HCT116 (cell line): Measurements from ENCODE around the gene PARD6G. TPM values are rescaled to one million over a fixed set of nuclear protein-coding genes. Genes with fewer than 3 reads are reported as not detected.

Source experiments
- ATAC-seq: fragments of 200-7000 bp; cut with Tn5 transposase; 2 replicates; pipeline ENCODE4 v1.9.1; 2020; ENCODE audit warnings: mild to moderate bottlenecking, moderate library complexity
- BruUV-seq: library from RNA; stranded (reverse); fragments of 400-500 nt; replicated peaks from 2 replicates; lab custom pipeline; 2021; lab: Mats Ljungman, UMichigan
- CTCF ChIA-PET: fragments of 300-600 bp; sonication (Branson Sonifier 250); formaldehyde crosslinking; loops from one replicate; lab custom pipeline; 2021; ENCODE audit warnings: antibody characterized with exemption; lab: Charles Lee
- POLR2A ChIA-PET: fragments of 300-600, 350-600 bp; sonication (Branson Sonifier 250); formaldehyde crosslinking; loops from one replicate; lab custom pipeline; 2021; ENCODE audit warnings: antibody characterized with exemption; lab: Charles Lee
- RAD21 ChIA-PET, 2 experiments: fragments of 300-600 bp; sonication (Branson Sonifier 250); formaldehyde crosslinking; loops; one replicate each; lab custom pipeline; 2023; ENCODE audit warnings: low total read pairs in 2 of 2; ENCODE audit not compliant: uncharacterized antibody in 2 of 2, unreplicated experiment in 2 of 2, low non-redundant PET in 1 of 2; lab: Charles Lee
- DNase-seq: peaks from one replicate; pipeline ENCODE4 v3.0.0-alpha.2; 2010; ENCODE audit warnings: low read depth, low spot score
- H2AFZ ChIP-seq: fragments of 200-600 bp; shearing (Covaris generic), sonication (generic); 2 replicates; pipeline ENCODE4 v1.6.1; 2017; ENCODE audit warnings: low read depth, mixed run types, mixed read lengths, antibody characterized with exemption, low read length; ENCODE audit not compliant: poor library complexity, severe bottlenecking
- H3K27ac ChIP-seq: 2 replicates; pipeline ENCODE4 v1.5.1; 2012; ENCODE audit warnings: low read depth, low read length
- H3K27me3 ChIP-seq: fragments of 200-600 bp; sonication (generic); 2 replicates; pipeline ENCODE4 v1.6.1; 2016; ENCODE audit warnings: mixed run types, low read length, mixed read lengths; ENCODE audit not compliant: insufficient read depth
- H3K36me3 ChIP-seq, 2 experiments: fragments of 200-500 bp in 1 of 2; fragments of 200-600 bp in 1 of 2; sonication (Bioruptor generic) in 1 of 2; sonication (generic) in 1 of 2; 2 replicates each; pipeline versions ENCODE4 v1.5.1 to v1.6.1; 2014 to 2016; ENCODE audit warnings: low read length in 2 of 2, inconsistent platforms in 1 of 2, mixed read lengths in 1 of 2, mixed run types in 1 of 2; ENCODE audit not compliant: insufficient read depth in 2 of 2, control insufficient read depth in 1 of 2
- H3K4me1 ChIP-seq, 2 experiments: fragments of 200-600 bp in 1 of 2; sonication (generic) in 1 of 2; 2 replicates each; pipeline versions ENCODE4 v1.5.1 to v1.6.1; 2012 to 2017; ENCODE audit warnings: low read length in 2 of 2, inconsistent platforms in 1 of 2, mild to moderate bottlenecking in 1 of 2, mixed read lengths in 1 of 2, mixed run types in 1 of 2, moderate library complexity in 1 of 2; ENCODE audit not compliant: insufficient read depth in 2 of 2, control insufficient read depth in 1 of 2
- H3K4me2 ChIP-seq: fragments of 200-600 bp; sonication (generic); 2 replicates; pipeline ENCODE4 v1.6.1; 2017; ENCODE audit warnings: mixed run types, low read length, mixed read lengths
- H3K4me3 ChIP-seq, 2 experiments: fragments of 200-600 bp in 1 of 2; sonication (generic) in 1 of 2; replicated peaks in 1 of 2; 2 replicates each; pipeline ENCODE4 v1.5.1; 2011 to 2016; ENCODE audit warnings: low read length in 2 of 2, control low read depth in 1 of 2, low read depth in 1 of 2, mild to moderate bottlenecking in 1 of 2, mixed read lengths in 1 of 2, mixed run types in 1 of 2
- H3K79me2 ChIP-seq: fragments of 200-600 bp; sonication (generic); 2 replicates; pipeline ENCODE4 v1.6.1; 2017; ENCODE audit warnings: mild to moderate bottlenecking, mixed run types, low read length, moderate library complexity, mixed read lengths; ENCODE audit not compliant: insufficient read depth
- H3K9ac ChIP-seq: fragments of 200-600 bp; sonication (generic); 2 replicates; pipeline ENCODE4 v1.6.1; 2016; ENCODE audit warnings: low read length, mixed read lengths
- H3K9me2 ChIP-seq: fragments of 200-600 bp; sonication (generic), shearing (Covaris generic); 2 replicates; pipeline ENCODE4 v1.6.1; 2017; ENCODE audit warnings: mixed run types, mild to moderate bottlenecking, moderate library complexity; ENCODE audit not compliant: insufficient read depth
- H3K9me3 ChIP-seq, 2 experiments: fragments of 200-500 bp in 1 of 2; fragments of 200-600 bp in 1 of 2; sonication (Bioruptor generic) in 1 of 2; sonication (generic) in 1 of 2; 2 replicates each; pipeline ENCODE4 v1.6.1; 2014 to 2017; ENCODE audit warnings: low read length in 2 of 2, mixed read lengths in 2 of 2, inconsistent platforms in 1 of 2, low read depth in 1 of 2, mild to moderate bottlenecking in 1 of 2, mixed run types in 1 of 2, moderate library complexity in 1 of 2; ENCODE audit not compliant: control insufficient read depth in 1 of 2, insufficient read depth in 1 of 2
- H4K20me1 ChIP-seq: fragments of 200-600 bp; sonication (generic), shearing (Covaris generic); 2 replicates; pipeline ENCODE4 v1.6.1; 2017; ENCODE audit warnings: mixed run types, mild to moderate bottlenecking, moderate library complexity; ENCODE audit not compliant: insufficient read depth
- ATF3 ChIP-seq: IDR thresholded peaks from 2 replicates; pipeline ENCODE4 v1.6.1; 2012
- CBX3 ChIP-seq: IDR thresholded peaks from 2 replicates; pipeline ENCODE4 v1.6.1; 2012; ENCODE audit warnings: low read depth
- CEBPB ChIP-seq: IDR thresholded peaks from 2 replicates; pipeline ENCODE4 v1.6.1; 2012; ENCODE audit warnings: low read depth
- CTCF ChIP-seq, 3 experiments: fragments of 200-600 bp in 1 of 3; sonication (generic) in 1 of 3; IDR thresholded peaks in 2 of 3; conservative IDR thresholded peaks in 1 of 3; 2 replicates each; pipeline ENCODE4 v1.5.1; 2012 to 2017; ENCODE audit warnings: low read depth in 2 of 3, low read length in 2 of 3, antibody characterized with exemption in 1 of 3, borderline replicate concordance in 1 of 3, control low read depth in 1 of 3, mild to moderate bottlenecking in 1 of 3, mixed read lengths in 1 of 3, mixed run types in 1 of 3, moderate library complexity in 1 of 3; ENCODE audit not compliant: insufficient read depth in 1 of 3
- EGR1 ChIP-seq: IDR thresholded peaks from 2 replicates; pipeline ENCODE4 v1.6.1; 2012; ENCODE audit warnings: low read depth
- EZH2 ChIP-seq: fragments of 200-600 bp; sonication (generic); IDR thresholded peaks from 2 replicates; pipeline ENCODE4 v1.6.1; 2017; ENCODE audit warnings: antibody characterized with exemption, mixed run types
- EZH2phosphoT487 ChIP-seq: fragments of 200-600 bp; IDR thresholded peaks from 2 replicates; pipeline ENCODE4 v1.6.1; 2018; ENCODE audit warnings: antibody characterized with exemption, borderline replicate concordance
- FOSL1 ChIP-seq: IDR thresholded peaks from 2 replicates; pipeline ENCODE4 v1.6.1; 2012; ENCODE audit warnings: low read depth
- POLR2A ChIP-seq: IDR thresholded peaks from 2 replicates; pipeline ENCODE4 v1.7.0; 2011; ENCODE audit warnings: borderline replicate concordance; ENCODE audit not compliant: insufficient read depth, insufficient read length; ENCODE audit errors: extremely low read depth
- REST ChIP-seq: IDR thresholded peaks from 2 replicates; pipeline ENCODE4 v1.6.1; 2012; ENCODE audit warnings: low read depth
- SIN3A ChIP-seq: IDR thresholded peaks from 2 replicates; pipeline ENCODE4 v1.6.1; 2012; ENCODE audit warnings: low read depth
- SP1 ChIP-seq: IDR thresholded peaks from 2 replicates; pipeline ENCODE4 v1.6.1; 2012; ENCODE audit warnings: low read depth
- TCF7L2 ChIP-seq: IDR thresholded peaks from 2 replicates; pipeline ENCODE4 v1.7.0; 2011; ENCODE audit warnings: borderline replicate concordance, inconsistent platforms; ENCODE audit not compliant: insufficient read depth, insufficient read length; ENCODE audit errors: extremely low read depth
- YY1 ChIP-seq: IDR thresholded peaks from 2 replicates; pipeline ENCODE4 v1.6.1; 2011; ENCODE audit warnings: low read length, low read depth, moderate library complexity, mild to moderate bottlenecking; ENCODE audit not compliant: insufficient replicate concordance; ENCODE audit errors: extremely low read depth
- ZBTB33 ChIP-seq: IDR thresholded peaks from 2 replicates; pipeline ENCODE4 v1.6.1; 2011; ENCODE audit warnings: mild to moderate bottlenecking, low read length, moderate library complexity; ENCODE audit not compliant: insufficient replicate concordance; ENCODE audit errors: extremely low read depth
- ZFX ChIP-seq: fragments of 450-650 bp; IDR thresholded peaks from 2 replicates; pipeline ENCODE4 v1.6.1; 2017
- ZNF274 ChIP-seq: fragments of 200-500 bp; sonication (Bioruptor generic); IDR thresholded peaks from 2 replicates; pipeline ENCODE4 v1.6.1; 2014; ENCODE audit warnings: mild to moderate bottlenecking, low read depth, low read length, inconsistent platforms
- intact Hi-C: fragments of 100-400 bp; cut with micrococcal nuclease; formaldehyde crosslinking; loops from 2 replicates; pipeline ENCODE4 v1.10.0; 2022
- total RNA-seq: library from RNA; stranded (reverse); gene quantifications from one replicate; pipeline ENCODE4 v1.2.1, GENCODE V29; 2021; ENCODE audit not compliant: unreplicated experiment

PARD6G gene
- total RNA-seq, 1 experiment from 2014 or later: 12.8 TPM

GRCh38 chr18:80176334-80177073, 70.8 kb downstream of the PARD6G start:
- Histone ChIP-seq H3K4me2 (no peak overlapping the region), H3K9ac (no peak overlapping the region), H3K79me2 (no peaks in the 10 kb centered on the region), H3K27me3 (no peaks in the 10 kb centered on the region), H3K36me3 (no peaks in the 10 kb centered on the region), H3K9me2 (no peaks in the 10 kb centered on the region), H3K27ac (no peak overlapping the region), H3K4me1 (no peaks in the 10 kb centered on the region), H2AFZ (no peak overlapping the region), H4K20me1 (no peaks in the 10 kb centered on the region), H3K9me3 (no peaks in the 10 kb centered on the region), H3K4me3 (no peak overlapping the region)
- POLR2A ChIA-PET: no interaction called here
- no peak for ATAC-seq
- TF ChIP-seq ZNF274: no peak
- TF ChIP-seq CBX3: no peak
- TF ChIP-seq FOSL1: no peak
- TF ChIP-seq SP1: no peak
- no peak for TF ChIP-seq EZH2phosphoT487
- TF ChIP-seq TCF7L2: no peak
- no peak for TF ChIP-seq SIN3A
- no peak for TF ChIP-seq EZH2
- no peak for TF ChIP-seq ZBTB33
- no peak for TF ChIP-seq YY1
- TF ChIP-seq REST: no peak
- TF ChIP-seq EGR1: no peak
- TF ChIP-seq POLR2A: no peak
- TF ChIP-seq ZFX: no peak
- TF ChIP-seq ATF3: no peak
- no peak for TF ChIP-seq CTCF (IDR thresholded peaks at IDR 0.05 in 2 of 3, conservative IDR thresholded peaks at IDR 0.05 in 1 of 3; ENCODE audit: borderline replicate concordance in 1 of 3, insufficient read depth in 1 of 3, low read depth in 2 of 3, low read length in 2 of 3)
- TF ChIP-seq CEBPB: no peak
- intact Hi-C loops: no loop called here
- no peak for DNase-seq
- no TSS peak for BruUV-seq
- RAD21 ChIA-PET: no interaction called here
- CTCF ChIA-PET: no interaction called here
